GM21619 (cell line): ENCODE measurements around the gene SKA1.
"Not testable (repeated sequence)": the region's sequence is repeated elsewhere in the genome, so short reads cannot be mapped to it uniquely, and the experiment has no call there.

Experiments used
- ATAC-seq: cut with Tn5 transposase; IDR thresholded peaks from one replicate; pipeline ENCODE4 v1.9.1; 2021; ENCODE audit not compliant: unreplicated experiment

The SKA1 gene

DNA sequence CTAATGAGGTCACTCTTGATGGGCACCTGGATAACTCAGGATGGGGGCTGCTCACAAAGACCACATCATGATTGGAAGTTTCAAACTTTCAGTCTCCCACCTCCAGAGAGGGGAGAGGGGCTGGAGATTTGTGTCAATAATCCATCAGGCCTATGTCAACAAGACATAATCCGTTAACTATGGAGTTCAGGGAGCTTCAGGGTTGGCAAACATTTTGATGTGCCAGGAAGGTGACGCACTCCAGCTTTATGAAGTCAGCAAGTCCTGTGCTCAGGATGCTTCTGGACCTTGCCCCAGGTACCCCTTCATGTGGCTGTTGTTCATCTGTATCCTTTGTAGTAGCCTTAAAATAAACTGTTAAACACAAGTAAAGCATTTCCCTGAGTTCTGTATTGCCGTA lies 19.0 kb downstream of the SKA1 start:
- ATAC-seq: no peak

GRCh38 chr18:50395093-50395492 lies 20.2 kb downstream of the SKA1 start:
- ATAC-seq: no peak

DNA sequence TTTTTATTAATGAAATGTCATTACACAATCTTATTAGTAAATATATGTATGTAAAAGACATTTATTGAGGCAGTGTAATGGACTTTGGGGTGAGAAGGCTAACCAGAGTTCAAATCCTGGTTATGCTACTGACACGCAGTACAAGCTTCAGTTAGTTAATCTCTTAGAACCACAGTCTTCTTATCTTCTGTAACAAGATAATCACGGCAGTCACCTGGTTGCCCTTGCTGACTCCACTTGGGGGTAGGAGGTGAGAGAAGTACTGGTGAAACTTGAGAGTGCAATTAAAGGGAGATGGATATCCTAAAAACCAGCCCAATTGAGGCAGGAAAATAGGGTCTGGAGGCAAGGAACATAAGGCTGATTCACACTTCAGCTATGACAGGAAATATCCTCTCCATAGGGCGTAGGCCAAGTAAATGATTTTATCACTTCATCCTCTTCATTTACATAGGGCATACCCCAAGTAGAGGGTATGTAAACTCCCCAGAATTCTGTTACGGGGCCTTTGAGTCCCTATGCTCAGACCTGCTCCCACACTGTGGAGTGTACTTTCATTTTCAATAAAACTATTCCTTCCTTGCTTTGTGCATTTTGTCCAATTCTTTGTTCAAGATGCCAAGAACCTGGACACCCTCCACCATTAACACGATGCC lies 21.3 kb downstream of the SKA1 start:
- no peak for ATAC-seq

- ATAC-seq: no peak
Observed at GRCh38 chr18:50397023-50397422, 22.2 kb downstream of the SKA1 start.

DNA sequence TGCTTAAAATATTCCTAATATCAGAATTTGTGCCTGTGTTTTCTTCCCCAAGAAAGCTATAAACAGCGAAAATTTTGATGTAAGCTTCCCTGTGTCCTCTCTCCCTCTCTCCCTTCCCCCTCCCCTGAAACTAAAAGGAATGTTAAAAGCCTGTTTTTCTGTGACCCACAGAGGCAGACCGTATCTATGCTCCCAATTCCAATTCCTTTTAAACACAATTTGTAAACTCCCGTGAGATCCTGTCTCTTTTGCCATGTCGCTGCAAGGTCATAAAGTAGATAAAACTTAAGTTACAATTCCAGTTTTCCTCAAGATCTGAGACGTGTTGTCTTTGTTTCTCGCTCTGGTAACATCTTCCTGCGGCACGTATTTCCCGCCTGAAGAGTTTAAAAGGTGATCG lies 23.3 kb downstream of the SKA1 start:
- ATAC-seq: no peak

GRCh38 chr18:50398947-50399346 lies 24.1 kb downstream of the SKA1 start:
- no peak for ATAC-seq

DNA sequence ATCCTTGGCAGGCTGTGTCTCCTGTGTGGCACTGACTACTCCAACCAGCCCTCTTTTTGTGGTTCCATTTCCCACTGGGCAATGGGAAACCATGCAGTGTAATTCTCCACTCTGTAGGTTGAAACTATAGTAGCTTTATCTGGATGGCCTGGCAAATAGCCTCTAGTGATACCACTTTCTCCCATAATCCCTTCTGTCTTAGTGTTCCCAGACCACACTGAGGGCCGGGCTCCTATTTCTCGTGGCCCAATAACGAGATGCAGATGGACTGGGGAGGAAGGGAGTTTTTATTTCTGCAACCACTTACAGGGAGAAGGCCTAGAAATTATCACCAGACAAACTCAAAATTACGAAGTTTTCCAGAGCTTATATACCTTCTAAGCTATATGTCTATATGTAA lies 24.7 kb downstream of the SKA1 start:
- no peak for ATAC-seq

DNA sequence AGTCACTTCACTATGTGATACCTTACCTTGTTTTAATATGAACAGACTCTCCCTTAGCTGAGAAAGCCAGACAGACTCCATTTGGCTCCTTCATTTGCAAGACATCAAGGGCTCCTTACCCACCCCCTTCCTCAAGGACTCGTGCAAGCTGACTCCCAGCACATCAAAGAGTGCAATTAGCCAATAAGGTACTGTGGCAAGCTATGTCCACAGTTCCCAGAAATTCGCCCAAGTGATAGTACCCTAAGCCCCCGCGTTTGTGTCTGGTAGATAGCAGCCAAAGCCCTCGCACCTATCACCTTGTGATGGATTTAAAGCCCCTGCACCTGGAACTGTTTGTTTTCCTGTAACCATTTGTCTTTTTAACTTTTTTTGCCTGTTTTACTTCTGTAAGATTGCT lies 25.6 kb downstream of the SKA1 start:
- not testable (repeated sequence) for ATAC-seq

GRCh38 chr18:50401295-50401694 lies 26.4 kb downstream of the SKA1 start:
- no peak for ATAC-seq

DNA sequence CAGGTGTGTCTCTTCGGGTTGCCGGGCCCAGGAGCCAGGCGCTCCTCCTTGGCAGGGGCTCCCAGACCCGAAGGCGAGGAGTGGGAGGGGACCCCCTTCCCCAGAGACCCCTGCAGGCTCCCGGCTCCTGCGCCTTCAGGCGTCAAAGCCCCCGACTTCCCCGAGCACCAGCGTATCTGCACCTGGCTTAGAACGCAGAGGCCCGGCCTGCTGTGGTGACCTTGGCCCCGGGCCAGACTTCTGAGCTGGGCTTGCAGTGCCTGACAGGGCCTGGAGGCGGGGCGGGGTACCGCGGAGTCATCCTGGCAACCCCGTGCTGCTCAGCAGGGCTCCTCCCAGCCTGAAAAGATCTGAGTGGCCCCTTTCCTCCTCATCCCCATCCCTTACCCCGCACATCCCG lies 27.0 kb downstream of the SKA1 start:
- ATAC-seq: no peak

DNA sequence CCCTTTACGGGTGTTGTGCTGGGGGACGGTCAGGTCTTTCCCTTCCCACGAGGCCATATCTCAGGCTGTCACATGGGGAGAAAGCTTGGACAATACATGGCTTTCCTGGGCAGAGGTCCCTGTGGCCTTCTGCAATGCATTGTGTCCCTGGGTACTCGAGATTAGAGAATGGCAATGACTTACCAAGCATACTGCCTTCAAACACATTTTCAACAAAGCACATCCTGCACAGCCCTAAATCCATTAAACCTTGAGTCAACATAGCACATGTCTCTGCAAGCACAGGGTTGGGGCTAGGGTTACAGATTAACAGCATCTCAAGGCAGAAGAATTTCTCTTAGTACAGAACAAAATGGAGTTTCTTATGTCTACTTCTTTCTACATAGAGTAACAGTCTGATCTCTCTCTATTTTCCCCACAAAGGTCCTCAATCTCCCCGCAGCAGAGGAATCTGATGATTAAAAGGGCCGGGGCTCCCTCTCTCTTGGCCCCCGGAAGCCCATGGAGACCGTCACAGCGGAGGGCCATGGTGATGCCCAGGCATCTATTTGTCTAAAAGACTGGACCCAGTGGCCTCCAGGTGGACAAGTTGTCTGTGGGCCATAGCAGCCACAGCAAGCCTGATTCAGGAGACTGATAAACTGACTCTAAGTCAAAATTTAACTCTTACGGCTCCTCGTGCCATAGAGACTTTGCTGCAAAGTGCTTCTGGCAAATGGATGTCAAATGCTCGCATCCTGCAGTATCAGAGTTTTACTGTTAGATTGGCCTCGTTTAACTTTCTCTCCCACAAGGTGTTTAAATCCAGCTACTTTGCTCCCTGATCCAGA lies 30.1 kb downstream of the SKA1 start:
- not testable (repeated sequence) for ATAC-seq

GRCh38 chr18:50405582-50406271 lies 30.9 kb downstream of the SKA1 start:
- ATAC-seq: no peak

DNA sequence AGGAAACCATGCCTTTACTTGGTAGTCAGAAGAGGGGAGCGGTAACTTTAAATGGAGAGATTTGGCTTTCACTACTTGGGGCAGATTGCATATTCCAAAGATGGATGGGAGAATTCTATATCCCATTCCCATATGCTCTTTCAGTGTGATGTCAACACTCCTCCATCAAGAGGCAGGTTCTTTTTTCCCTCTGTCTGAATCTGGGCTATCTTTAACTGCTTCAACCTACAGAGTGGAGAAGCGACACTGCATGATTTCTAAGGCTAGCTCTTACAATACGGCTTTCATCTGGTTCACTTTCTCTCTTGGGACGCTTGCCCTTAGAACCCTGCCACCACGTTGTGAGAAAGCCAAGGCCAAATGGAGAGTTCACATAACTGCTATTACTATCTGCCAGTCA lies 34.4 kb downstream of the SKA1 start:
- ATAC-seq: no peak

DNA sequence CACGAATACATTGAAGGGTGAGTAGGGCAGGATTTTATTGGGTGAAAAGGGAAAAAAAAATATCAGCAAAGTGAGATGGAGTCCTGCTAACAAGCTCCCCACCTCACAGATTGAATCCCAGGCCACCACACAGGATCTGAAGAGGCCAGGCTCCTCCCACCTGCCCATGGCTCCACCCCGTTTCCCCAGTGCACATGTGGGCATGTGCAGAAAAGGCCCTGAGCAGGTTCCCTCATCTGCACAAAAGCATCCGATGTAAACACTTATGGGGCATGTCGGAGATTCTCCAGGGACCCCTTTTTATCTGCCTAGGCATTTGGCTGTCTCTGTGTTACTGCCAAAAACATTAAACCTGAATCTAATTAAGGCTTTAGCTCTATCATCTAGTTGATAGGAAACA lies 35.2 kb downstream of the SKA1 start:
- no peak for ATAC-seq

DNA sequence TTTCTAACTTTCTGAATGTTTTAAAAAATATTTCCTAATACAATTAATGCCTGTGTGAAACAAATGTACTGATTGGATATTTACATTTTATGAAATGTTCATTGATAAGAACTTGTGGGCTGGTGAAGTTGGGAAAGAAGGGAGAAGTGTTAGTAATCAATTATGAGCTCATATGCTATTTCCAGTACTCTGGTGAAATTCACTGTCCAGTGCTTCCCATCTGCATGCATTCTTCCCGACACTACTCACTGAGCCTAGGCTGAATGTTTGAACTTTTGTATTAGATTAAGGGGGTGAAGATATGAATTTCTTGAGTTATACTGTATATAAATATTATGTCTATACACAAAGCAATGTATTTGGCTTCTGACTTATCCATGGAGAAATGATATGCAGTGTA lies 36.0 kb downstream of the SKA1 start:
- no peak for ATAC-seq

DNA sequence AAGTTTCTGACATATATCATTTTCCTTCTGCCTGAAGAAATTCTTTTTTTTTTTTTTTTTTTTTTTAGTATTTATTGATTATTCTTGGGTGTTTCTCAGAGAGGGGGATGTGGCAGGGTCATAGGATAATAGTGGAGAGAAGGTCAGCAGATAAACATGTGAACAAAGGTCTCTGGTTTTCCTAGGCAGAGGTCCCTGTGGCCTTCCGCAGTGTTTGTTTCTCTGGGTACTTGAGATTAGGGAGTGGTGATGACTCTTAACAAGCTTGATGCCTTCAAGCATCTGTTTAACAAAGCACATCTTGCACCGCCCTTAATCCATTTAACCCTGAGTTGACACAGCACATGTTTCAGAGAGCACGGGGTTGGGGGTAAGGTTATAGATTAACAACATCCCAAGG lies 42.0 kb downstream of the SKA1 start:
- ATAC-seq: not testable (repeated sequence)

- ATAC-seq: not testable (repeated sequence)
Observed at GRCh38 chr18:50417705-50418104, 42.9 kb downstream of the SKA1 start.

DNA sequence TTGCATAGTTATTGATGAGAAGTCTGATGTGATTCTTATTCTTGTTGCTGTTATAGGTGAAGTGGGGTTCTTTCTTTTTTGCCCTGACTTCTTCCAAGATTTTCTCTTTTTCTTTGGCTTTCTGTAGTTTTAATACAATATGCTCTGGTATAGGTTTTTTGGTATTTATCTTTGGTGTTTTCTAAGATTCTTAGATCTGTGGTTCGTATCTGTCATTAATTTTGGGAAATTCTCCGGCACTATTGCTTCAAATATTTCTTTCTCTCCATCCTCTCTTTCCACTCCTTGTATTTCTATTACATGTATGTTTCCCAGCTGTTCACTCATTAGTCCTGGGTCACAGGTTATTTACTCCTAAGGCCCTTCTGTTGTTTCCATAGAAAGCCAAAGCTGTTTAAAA lies 43.8 kb downstream of the SKA1 start:
- ATAC-seq: no peak

- ATAC-seq: no peak
Observed at GRCh38 chr18:50422286-50422898, 47.5 kb downstream of the SKA1 start.

DNA sequence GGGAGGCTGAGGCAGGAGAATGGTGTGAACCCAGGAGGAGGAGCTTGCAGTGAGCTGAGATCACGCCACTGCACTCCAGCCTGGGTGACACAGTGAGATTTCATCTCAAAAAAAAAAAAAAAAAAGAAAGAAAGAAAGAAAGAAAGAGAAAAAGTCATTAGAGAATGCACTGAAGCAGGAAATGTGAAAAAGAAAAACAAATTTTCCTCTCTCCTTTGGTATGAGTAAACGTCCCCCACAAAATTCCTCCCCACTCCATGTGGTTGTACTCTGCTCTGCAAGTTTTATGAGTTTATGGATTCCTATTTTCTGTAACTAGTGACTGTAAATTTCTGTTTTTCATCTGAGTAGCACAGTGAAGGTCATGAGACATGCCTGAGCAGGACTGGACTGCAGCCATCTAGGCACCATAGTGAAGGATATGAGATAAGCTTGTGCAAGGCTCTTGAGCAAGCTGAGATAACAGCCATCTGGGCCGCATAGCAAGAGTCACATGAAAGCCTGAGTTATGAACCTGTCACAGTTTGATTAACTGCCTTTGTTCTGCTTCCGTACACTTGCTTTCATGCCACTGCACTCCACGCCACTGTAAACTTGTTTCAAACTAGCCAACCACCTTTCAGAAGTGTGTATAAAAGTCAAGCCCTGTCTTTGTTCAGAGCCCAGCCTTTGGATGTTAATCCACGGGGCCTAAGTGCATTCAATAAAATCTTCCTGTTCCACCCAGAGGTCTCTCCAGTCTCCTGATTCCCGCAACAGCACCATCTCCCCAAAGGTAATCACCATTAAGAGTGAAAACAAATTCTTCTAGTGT lies 50.2 kb downstream of the SKA1 start:
- ATAC-seq: no peak

DNA sequence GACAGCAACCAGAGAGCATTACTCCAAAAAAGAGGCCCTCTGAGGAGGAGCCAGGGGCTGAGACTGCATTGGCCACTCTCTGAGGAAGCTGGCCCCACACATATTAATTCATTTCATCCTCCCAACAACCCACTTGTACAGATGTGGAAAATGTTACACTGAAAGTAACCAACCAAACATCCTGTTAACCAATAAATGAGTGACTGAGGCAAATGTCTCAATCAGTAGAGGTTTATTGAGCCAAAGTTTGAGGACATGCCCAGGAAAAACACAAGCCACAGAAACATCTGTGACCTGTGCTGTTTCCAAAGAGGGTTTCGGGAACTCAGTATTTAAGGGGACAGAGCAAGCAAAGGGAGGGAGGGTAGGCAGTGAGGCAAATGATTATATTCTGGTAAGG lies 53.0 kb downstream of the SKA1 start:
- no peak for ATAC-seq
